PC-9 (cell line): ENCODE measurements around the gene RIF1. TPM values are rescaled to one million over a fixed set of nuclear protein-coding genes. Genes with fewer than 3 reads are reported as not detected.

Experiments used
- BruUV-seq: library from RNA; stranded (reverse); fragments of 400-500 nt; replicated peaks from 2 replicates; lab custom pipeline; 2021; lab: Mats Ljungman, UMichigan
- CTCF ChIA-PET: fragments of 300-600 bp; sonication (Branson Sonifier 250); formaldehyde crosslinking; loops from one replicate; lab custom pipeline; 2022; ENCODE audit warnings: antibody characterized with exemption; lab: Charles Lee
- POLR2A ChIA-PET: fragments of 300-600 bp; sonication (Branson Sonifier 250); formaldehyde crosslinking; loops from one replicate; lab custom pipeline; 2022; ENCODE audit warnings: antibody characterized with exemption; ENCODE audit not compliant: unreplicated experiment; lab: Charles Lee
- DNase-seq, 2 experiments: peaks; one replicate each; pipeline versions ENCODE4 v3.0.0 to v3.0.0-alpha.2; 2015 to 2022; ENCODE audit warnings: mixed read lengths in 1 of 2
- H2AFZ ChIP-seq: fragments of 200-600 bp; sonication (generic); 2 replicates; pipeline ENCODE4 v1.8.1; 2017; ENCODE audit warnings: antibody characterized with exemption
- H3F3A ChIP-seq: fragments of 200-600 bp; sonication (generic); 2 replicates; pipeline ENCODE4 v1.8.1; 2017; ENCODE audit warnings: antibody characterized with exemption, mild to moderate bottlenecking, low read depth; ENCODE audit not compliant: insufficient read depth
- H3K27ac ChIP-seq: fragments of 200-600 bp; sonication (generic); 2 replicates; pipeline ENCODE4 v1.6.1; 2016; ENCODE audit warnings: mixed run types
- H3K27me3 ChIP-seq: fragments of 200-600 bp; sonication (generic); 2 replicates; pipeline ENCODE4 v1.6.1; 2016; ENCODE audit warnings: low read depth, mixed run types; ENCODE audit not compliant: insufficient read depth
- H3K36me3 ChIP-seq: fragments of 200-600 bp; sonication (generic); 2 replicates; pipeline ENCODE4 v1.6.1; 2016; ENCODE audit warnings: low read depth, mixed run types
- H3K4me1 ChIP-seq: fragments of 200-600 bp; sonication (generic); replicated peaks from 2 replicates; pipeline ENCODE4 v1.6.1; 2016; ENCODE audit warnings: mixed run types; ENCODE audit not compliant: insufficient read depth
- H3K4me2 ChIP-seq: fragments of 200-600 bp; sonication (generic); 2 replicates; pipeline ENCODE4 v1.6.1; 2017; ENCODE audit warnings: mixed run types
- H3K4me3 ChIP-seq: fragments of 200-600 bp; sonication (generic); 2 replicates; pipeline ENCODE4 v1.6.1; 2016; ENCODE audit warnings: mixed run types
- H3K79me2 ChIP-seq: fragments of 200-600 bp; sonication (generic); 2 replicates; pipeline ENCODE4 v1.6.1; 2017; ENCODE audit warnings: low read depth, mixed run types
- H3K9me2 ChIP-seq: fragments of 200-600 bp; sonication (generic); 2 replicates; pipeline ENCODE4 v1.8.1; 2017; ENCODE audit warnings: mild to moderate bottlenecking; ENCODE audit not compliant: insufficient read depth
- H3K9me3 ChIP-seq: fragments of 200-600 bp; sonication (generic); 2 replicates; pipeline ENCODE4 v1.8.1; 2016; ENCODE audit warnings: low read depth; ENCODE audit not compliant: insufficient read depth
- H4K20me1 ChIP-seq: fragments of 200-600 bp; sonication (generic); 2 replicates; pipeline ENCODE4 v1.8.1; 2017; ENCODE audit not compliant: insufficient read depth
- EZH2 ChIP-seq: fragments of 200-600 bp; sonication (generic); IDR thresholded peaks from 2 replicates; pipeline ENCODE4 v1.8.0; 2017; ENCODE audit warnings: antibody characterized with exemption, low read depth
- intact Hi-C: fragments of 100-400 bp; cut with micrococcal nuclease; formaldehyde crosslinking; loops from one replicate; pipeline ENCODE4 v1.10.0; 2022; ENCODE audit not compliant: unreplicated experiment
- total RNA-seq: library from RNA; stranded (reverse); gene quantifications from 2 replicates; pipeline ENCODE4 v1.2.3, GENCODE V29; 2021
- TF ChIP-seq, protein P1 (sequence below): fragments of 200-600 bp; sonication (generic); conservative IDR thresholded peaks from 2 replicates; pipeline ENCODE4 v1.6.1; 2017; ENCODE audit warnings: mixed run types, antibody characterized with exemption, mild to moderate bottlenecking, moderate library complexity

The RIF1 gene
- total RNA-seq, 1 experiment from 2014 or later: 47.2 TPM

DNA sequence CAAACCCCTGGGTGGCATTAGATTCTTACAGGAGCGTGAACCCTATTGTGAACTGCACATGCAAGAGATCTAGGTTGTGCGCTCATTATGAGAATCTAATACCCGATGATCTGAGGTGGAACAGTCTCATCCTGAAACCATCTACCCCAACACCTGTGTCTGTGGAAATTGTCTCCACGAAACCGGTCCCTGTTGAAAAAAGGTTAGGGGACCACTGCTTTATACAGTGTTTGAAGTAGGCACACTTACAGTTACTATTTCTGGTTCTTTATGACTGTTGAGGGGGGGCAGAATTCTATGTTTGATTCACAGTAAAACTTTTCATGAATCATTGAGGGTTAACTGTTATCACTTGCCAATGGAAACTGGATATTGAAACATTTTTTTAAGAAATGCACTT lies 72.0 kb downstream of the RIF1 start:
- no peak for DNase-seq
- ChIA-PET POLR2A (no interaction called here), CTCF (no interaction called here)
- intact Hi-C loops: loop anchor here (10.0 kb wide), 1 partner anchor 543 kb away; no protein-coding TSS in a partner anchor
- H3F3A ChIP-seq: no peaks in the 10 kb centered on the region
- BruUV-seq: no TSS peak
- H3K27me3 ChIP-seq: no peaks in the 10 kb centered on the region
- no peaks in the 10 kb centered on the region for H3K9me3 ChIP-seq
- H4K20me1 ChIP-seq: no peaks in the 10 kb centered on the region
- TF ChIP-seq, protein P1, sequence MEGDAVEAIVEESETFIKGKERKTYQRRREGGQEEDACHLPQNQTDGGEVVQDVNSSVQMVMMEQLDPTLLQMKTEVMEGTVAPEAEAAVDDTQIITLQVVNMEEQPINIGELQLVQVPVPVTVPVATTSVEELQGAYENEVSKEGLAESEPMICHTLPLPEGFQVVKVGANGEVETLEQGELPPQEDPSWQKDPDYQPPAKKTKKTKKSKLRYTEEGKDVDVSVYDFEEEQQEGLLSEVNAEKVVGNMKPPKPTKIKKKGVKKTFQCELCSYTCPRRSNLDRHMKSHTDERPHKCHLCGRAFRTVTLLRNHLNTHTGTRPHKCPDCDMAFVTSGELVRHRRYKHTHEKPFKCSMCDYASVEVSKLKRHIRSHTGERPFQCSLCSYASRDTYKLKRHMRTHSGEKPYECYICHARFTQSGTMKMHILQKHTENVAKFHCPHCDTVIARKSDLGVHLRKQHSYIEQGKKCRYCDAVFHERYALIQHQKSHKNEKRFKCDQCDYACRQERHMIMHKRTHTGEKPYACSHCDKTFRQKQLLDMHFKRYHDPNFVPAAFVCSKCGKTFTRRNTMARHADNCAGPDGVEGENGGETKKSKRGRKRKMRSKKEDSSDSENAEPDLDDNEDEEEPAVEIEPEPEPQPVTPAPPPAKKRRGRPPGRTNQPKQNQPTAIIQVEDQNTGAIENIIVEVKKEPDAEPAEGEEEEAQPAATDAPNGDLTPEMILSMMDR: no peak
- no peak for TF ChIP-seq EZH2
- no peaks in the 10 kb centered on the region for H3K9me2 ChIP-seq
- no peak overlapping the region for H2AFZ ChIP-seq
- H3K4me2 ChIP-seq: no peak overlapping the region
- no peak overlapping the region for H3K4me3 ChIP-seq
- no peak overlapping the region for H3K27ac ChIP-seq
- H3K4me1 ChIP-seq: no peaks in the 10 kb centered on the region
- H3K79me2 ChIP-seq: no peaks in the 10 kb centered on the region
- no peaks in the 10 kb centered on the region for H3K36me3 ChIP-seq

DNA sequence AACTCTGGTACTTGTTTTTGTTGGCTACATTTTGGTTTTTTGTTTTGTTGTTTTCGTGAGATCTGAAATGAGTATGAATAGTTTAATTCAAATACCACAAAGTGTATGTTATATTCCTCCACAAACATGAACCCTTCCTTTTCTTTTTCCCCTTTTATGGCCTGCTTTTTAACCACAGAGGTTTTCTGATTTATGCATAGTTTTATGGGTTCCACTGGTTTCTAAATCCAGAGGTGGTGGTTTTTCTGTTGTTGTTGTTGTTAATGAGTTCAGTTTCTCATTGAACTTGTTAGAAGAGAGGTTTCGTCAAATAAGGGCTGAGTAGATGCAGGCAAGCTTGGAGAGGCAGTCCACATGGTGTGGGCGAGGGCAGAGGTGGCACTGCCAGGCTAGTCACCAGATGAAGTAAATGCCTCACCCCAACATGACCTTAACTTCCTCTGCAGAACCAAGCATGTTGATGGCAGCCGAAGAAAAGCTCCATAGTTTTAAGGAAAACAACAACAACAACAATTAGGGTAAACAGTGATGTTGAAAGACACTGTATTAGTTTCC lies 72.5 kb downstream of the RIF1 start:
- Histone ChIP-seq H3K4me2 (no peak overlapping the region), H3K9me2 (no peaks in the 10 kb centered on the region), H3K4me3 (no peak overlapping the region), H4K20me1 (no peaks in the 10 kb centered on the region), H2AFZ (no peak overlapping the region), H3F3A (no peaks in the 10 kb centered on the region), H3K27ac (no peak overlapping the region), H3K9me3 (no peaks in the 10 kb centered on the region), H3K27me3 (no peaks in the 10 kb centered on the region), H3K79me2 (no peaks in the 10 kb centered on the region), H3K36me3 (no peaks in the 10 kb centered on the region), H3K4me1 (no peaks in the 10 kb centered on the region)
- no peak for DNase-seq
- TF ChIP-seq EZH2: no peak
- TF ChIP-seq, protein P1: no peak
- BruUV-seq: no TSS peak
- ChIA-PET POLR2A (no interaction called here), CTCF (no interaction called here)
- intact Hi-C loops: loop anchor here (10.0 kb wide), 1 partner anchor 543 kb away; no protein-coding TSS in a partner anchor

DNA sequence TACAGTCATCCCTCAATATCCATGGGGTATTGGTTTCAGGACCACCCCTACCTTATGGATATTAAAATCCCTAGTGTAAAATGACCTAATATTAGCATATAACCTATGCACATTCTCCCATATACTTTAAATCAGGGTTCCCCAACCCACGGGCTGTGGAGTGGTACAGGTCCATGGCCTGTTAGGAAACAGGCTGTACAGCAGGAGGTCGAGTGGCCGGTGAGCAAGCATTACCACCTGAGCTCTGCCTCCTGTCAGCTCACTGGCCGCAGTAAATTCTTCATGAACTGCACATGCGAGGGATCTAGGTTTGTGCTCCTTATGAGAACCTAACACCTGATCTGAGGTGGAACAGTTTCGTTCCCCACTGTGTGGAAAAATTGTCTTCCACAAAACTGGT lies 73.8 kb downstream of the RIF1 start:
- H3K27ac ChIP-seq: no peak overlapping the region
- intact Hi-C loops: loop anchor here (10.0 kb wide), 1 partner anchor 541 kb away; no protein-coding TSS in a partner anchor
- H3K27me3 ChIP-seq: no peaks in the 10 kb centered on the region
- no peaks in the 10 kb centered on the region for H3K79me2 ChIP-seq
- no peak overlapping the region for H3K4me3 ChIP-seq
- no peak for DNase-seq
- ChIA-PET CTCF (no interaction called here), POLR2A (no interaction called here)
- BruUV-seq: no TSS peak
- H3K36me3 ChIP-seq: no peaks in the 10 kb centered on the region
- TF ChIP-seq, protein P1: no peak
- TF ChIP-seq EZH2: no peak
- H3K9me3 ChIP-seq: no peaks in the 10 kb centered on the region
- H3K4me1 ChIP-seq: no peaks in the 10 kb centered on the region
- no peak overlapping the region for H3K4me2 ChIP-seq
- no peaks in the 10 kb centered on the region for H3F3A ChIP-seq
- H3K9me2 ChIP-seq: no peaks in the 10 kb centered on the region
- H4K20me1 ChIP-seq: no peaks in the 10 kb centered on the region
- no peak overlapping the region for H2AFZ ChIP-seq
